Measurements from ENCODE around the gene PGC.

DNA sequence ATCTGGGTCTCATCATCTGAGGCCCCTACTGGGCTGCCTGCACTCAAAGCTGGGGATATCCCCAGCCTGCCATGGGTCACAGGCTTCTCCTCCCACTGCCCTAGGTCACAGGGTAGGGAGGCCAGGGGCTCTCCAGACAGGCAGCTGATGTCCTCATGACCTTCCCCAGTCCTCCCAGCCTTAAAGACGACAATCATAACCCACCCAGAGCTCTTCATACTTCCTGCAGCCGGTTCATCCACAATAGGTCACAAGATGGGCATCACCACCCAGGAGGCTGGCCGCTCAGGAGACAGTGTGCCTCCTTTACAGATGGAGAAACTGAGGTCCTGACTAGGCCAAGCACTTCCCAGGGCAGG lies 27.0 kb downstream of the PGC start:
- no peak for TF ChIP-seq CTCF (IDR thresholded peaks at IDR 0.05)
- no peak for TF ChIP-seq POLR2A (IDR thresholded peaks at IDR 0.05)
- TF ChIP-seq POLR2AphosphoS5 (IDR thresholded peaks at IDR 0.05): no peak
